ENCODE measurements around the gene ZNF136.

GRCh38 chr19:12237143-12237839 lies 74.4 kb downstream of the ZNF136 start:
- TF ChIP-seq, protein P1, sequence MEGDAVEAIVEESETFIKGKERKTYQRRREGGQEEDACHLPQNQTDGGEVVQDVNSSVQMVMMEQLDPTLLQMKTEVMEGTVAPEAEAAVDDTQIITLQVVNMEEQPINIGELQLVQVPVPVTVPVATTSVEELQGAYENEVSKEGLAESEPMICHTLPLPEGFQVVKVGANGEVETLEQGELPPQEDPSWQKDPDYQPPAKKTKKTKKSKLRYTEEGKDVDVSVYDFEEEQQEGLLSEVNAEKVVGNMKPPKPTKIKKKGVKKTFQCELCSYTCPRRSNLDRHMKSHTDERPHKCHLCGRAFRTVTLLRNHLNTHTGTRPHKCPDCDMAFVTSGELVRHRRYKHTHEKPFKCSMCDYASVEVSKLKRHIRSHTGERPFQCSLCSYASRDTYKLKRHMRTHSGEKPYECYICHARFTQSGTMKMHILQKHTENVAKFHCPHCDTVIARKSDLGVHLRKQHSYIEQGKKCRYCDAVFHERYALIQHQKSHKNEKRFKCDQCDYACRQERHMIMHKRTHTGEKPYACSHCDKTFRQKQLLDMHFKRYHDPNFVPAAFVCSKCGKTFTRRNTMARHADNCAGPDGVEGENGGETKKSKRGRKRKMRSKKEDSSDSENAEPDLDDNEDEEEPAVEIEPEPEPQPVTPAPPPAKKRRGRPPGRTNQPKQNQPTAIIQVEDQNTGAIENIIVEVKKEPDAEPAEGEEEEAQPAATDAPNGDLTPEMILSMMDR (conservative IDR thresholded peaks at IDR 0.05 in 1 of 2, IDR thresholded peaks at IDR 0.05 in 1 of 2; ENCODE audit: low read depth in 1 of 2, low read length in 2 of 2), result no peak
- TF ChIP-seq EZH2 (IDR thresholded peaks at IDR 0.05; ENCODE audit: low read length, missing control alignments), result no peak

Data from fibroblast of lung (primary cell).